DND-41 (cell line): Measurements from ENCODE around the gene COBL.

ENCODE experiments used
- EZH2 ChIP-seq: IDR thresholded peaks from 3 replicates; pipeline ENCODE4 v1.6.1; 2012; ENCODE audit warnings: borderline replicate concordance, low read depth, mild to moderate bottlenecking, moderate library complexity, low read length, inconsistent platforms; ENCODE audit not compliant: severe bottlenecking
- TF ChIP-seq, protein P1 (sequence below): IDR thresholded peaks from 2 replicates; pipeline ENCODE4 v1.5.1; 2012; ENCODE audit warnings: borderline replicate concordance, low read length, moderate library complexity, mild to moderate bottlenecking; ENCODE audit not compliant: poor library complexity, severe bottlenecking; ENCODE audit errors: extremely low read depth

DNA sequence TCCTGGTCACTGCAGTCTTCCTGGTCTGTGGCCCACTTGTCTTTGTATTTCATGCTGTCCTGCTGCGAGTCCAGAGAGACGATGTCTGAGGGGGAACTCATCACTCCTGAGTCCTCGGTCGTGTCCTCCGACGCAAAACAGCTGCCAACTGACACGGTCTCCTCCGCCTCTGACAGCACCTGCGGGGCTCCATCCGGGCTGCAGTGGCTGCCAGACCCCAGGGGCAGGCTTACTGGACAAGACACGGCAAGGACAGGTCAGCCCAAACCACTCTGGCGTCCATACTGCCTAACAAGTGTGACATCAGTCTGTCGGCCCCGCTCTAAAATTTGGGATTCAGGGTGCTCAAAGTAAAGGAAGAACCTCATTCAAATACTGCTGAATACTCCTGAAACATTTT, 273.1 kb downstream of the COBL start:
- TF ChIP-seq, protein P1, sequence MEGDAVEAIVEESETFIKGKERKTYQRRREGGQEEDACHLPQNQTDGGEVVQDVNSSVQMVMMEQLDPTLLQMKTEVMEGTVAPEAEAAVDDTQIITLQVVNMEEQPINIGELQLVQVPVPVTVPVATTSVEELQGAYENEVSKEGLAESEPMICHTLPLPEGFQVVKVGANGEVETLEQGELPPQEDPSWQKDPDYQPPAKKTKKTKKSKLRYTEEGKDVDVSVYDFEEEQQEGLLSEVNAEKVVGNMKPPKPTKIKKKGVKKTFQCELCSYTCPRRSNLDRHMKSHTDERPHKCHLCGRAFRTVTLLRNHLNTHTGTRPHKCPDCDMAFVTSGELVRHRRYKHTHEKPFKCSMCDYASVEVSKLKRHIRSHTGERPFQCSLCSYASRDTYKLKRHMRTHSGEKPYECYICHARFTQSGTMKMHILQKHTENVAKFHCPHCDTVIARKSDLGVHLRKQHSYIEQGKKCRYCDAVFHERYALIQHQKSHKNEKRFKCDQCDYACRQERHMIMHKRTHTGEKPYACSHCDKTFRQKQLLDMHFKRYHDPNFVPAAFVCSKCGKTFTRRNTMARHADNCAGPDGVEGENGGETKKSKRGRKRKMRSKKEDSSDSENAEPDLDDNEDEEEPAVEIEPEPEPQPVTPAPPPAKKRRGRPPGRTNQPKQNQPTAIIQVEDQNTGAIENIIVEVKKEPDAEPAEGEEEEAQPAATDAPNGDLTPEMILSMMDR: no peak
- TF ChIP-seq EZH2: no peak
